Trophoblast cell (in vitro differentiated cells and primary cell): Measurements from ENCODE around the gene CRYL1.

Experiments used
- DNase-seq, 2 donors: peaks; one replicate each; pipeline ENCODE4 v3.0.0-alpha.2; 2016
- H2AFZ ChIP-seq: 2 replicates; pipeline ENCODE4 v1.6.1; 2013; ENCODE audit warnings: low read length, moderate library complexity, mild to moderate bottlenecking; ENCODE audit not compliant: insufficient read depth, poor library complexity
- H2AK5ac ChIP-seq: 2 replicates; pipeline ENCODE4 v1.6.1; 2013; ENCODE audit warnings: mild to moderate bottlenecking, low read length
- H2BK120ac ChIP-seq: 2 replicates; pipeline ENCODE4 v1.6.1; 2013; ENCODE audit warnings: low read length, mild to moderate bottlenecking, moderate library complexity; ENCODE audit not compliant: insufficient read depth, poor library complexity
- H2BK12ac ChIP-seq: 2 replicates; pipeline ENCODE4 v1.6.1; 2013; ENCODE audit warnings: mild to moderate bottlenecking, low read length, moderate library complexity
- H2BK5ac ChIP-seq: 2 replicates; pipeline ENCODE4 v1.6.1; 2013; ENCODE audit warnings: low read length, low read depth, moderate library complexity, mild to moderate bottlenecking; ENCODE audit not compliant: poor library complexity
- H3K14ac ChIP-seq: 2 replicates; pipeline ENCODE4 v1.6.1; 2013; ENCODE audit warnings: mild to moderate bottlenecking, low read length
- H3K18ac ChIP-seq: 2 replicates; pipeline ENCODE4 v1.6.1; 2013; ENCODE audit warnings: mild to moderate bottlenecking, low read length
- H3K23ac ChIP-seq: 2 replicates; pipeline ENCODE4 v1.6.1; 2013; ENCODE audit warnings: low read length
- H3K27ac ChIP-seq: 2 replicates; pipeline ENCODE4 v1.5.1; 2013; ENCODE audit warnings: low read depth, mild to moderate bottlenecking, inconsistent platforms, low read length, moderate library complexity
- H3K27me3 ChIP-seq: 2 replicates; pipeline ENCODE4 v1.6.1; 2013; ENCODE audit warnings: inconsistent platforms, mild to moderate bottlenecking, low read length, moderate library complexity; ENCODE audit not compliant: insufficient read depth
- H3K36me3 ChIP-seq, 2 experiments: 1 replicate in 1 of 2; 2 replicates in 1 of 2; pipeline ENCODE4 v1.6.1; 2013; ENCODE audit warnings: low read length in 2 of 2, mild to moderate bottlenecking in 2 of 2, moderate library complexity in 1 of 2; ENCODE audit not compliant: insufficient read depth in 2 of 2, control insufficient read depth in 1 of 2
- H3K4ac ChIP-seq: 2 replicates; pipeline ENCODE4 v1.6.1; 2013; ENCODE audit warnings: low read depth, mild to moderate bottlenecking, low read length, moderate library complexity
- H3K4me1 ChIP-seq, 2 experiments: 1 replicate in 1 of 2; 2 replicates in 1 of 2; pipeline ENCODE4 v1.6.1; 2013; ENCODE audit warnings: low read length in 2 of 2, mild to moderate bottlenecking in 2 of 2, moderate library complexity in 1 of 2; ENCODE audit not compliant: insufficient read depth in 2 of 2, control insufficient read depth in 1 of 2
- H3K4me2 ChIP-seq: 2 replicates; pipeline ENCODE4 v1.6.1; 2013; ENCODE audit warnings: inconsistent platforms, mild to moderate bottlenecking, low read length, moderate library complexity
- H3K4me3 ChIP-seq: 2 replicates; pipeline ENCODE4 v1.5.1; 2013; ENCODE audit warnings: mild to moderate bottlenecking, low read depth, low read length, inconsistent platforms
- H3K79me1 ChIP-seq: one replicate; pipeline ENCODE4 v1.6.1; 2013; ENCODE audit warnings: low read length
- H3K79me2 ChIP-seq: 2 replicates; pipeline ENCODE4 v1.6.1; 2013; ENCODE audit warnings: low read length, mild to moderate bottlenecking; ENCODE audit not compliant: control insufficient read depth, insufficient read depth, poor library complexity
- H3K9ac ChIP-seq: 2 replicates; pipeline ENCODE4 v1.6.1; 2013; ENCODE audit warnings: mild to moderate bottlenecking, low read length
- H3K9me3 ChIP-seq: 2 replicates; pipeline ENCODE4 v1.6.1; 2013; ENCODE audit warnings: low read depth, mild to moderate bottlenecking, control low read depth, inconsistent platforms, low read length; ENCODE audit not compliant: insufficient read depth
- H4K12ac ChIP-seq: 2 replicates; pipeline ENCODE4 v1.6.1; 2013; ENCODE audit warnings: low read depth, mild to moderate bottlenecking, low read length, moderate library complexity
- H4K8ac ChIP-seq: 2 replicates; pipeline ENCODE4 v1.6.1; 2013; ENCODE audit warnings: low read depth, mild to moderate bottlenecking, low read length, moderate library complexity
- H4K91ac ChIP-seq: one replicate; pipeline ENCODE4 v1.6.1; 2013; ENCODE audit warnings: low read depth, mild to moderate bottlenecking, low read length, moderate library complexity
- WGBS: extraction: QIAGEN DNeasy Blood & Tissue Kit; methylation state at CpG from one replicate; pipeline ENCODE4 v1.1.7; 2013; ENCODE audit warnings: missing lambda C conversion rate; ENCODE audit not compliant: insufficient read length, insufficient coverage; ENCODE audit errors: extremely low coverage; 5-methylcytosine and 5-hydroxymethylcytosine counted together

Gene CRYL1

GRCh38 chr13:20501120-20501519 is 24.5 kb downstream of the CRYL1 start:
- no peaks in the 10 kb centered on the region for H3K27me3 ChIP-seq
- no peaks in the 10 kb centered on the region for H3K79me2 ChIP-seq
- H3K27ac ChIP-seq: no peak overlapping the region
- peaks cover 0 to 3% of the 10 kb centered on the region in 2 experiments for H3K4me1 ChIP-seq
- H2AFZ ChIP-seq: no peak overlapping the region
- no peak overlapping the region for H3K18ac ChIP-seq
- H3K4me3 ChIP-seq: no peak overlapping the region
- H2BK12ac ChIP-seq: no peak overlapping the region
- H3K23ac ChIP-seq: no peak overlapping the region
- no peak overlapping the region for H3K14ac ChIP-seq
- no peak overlapping the region for H2AK5ac ChIP-seq
- no peak overlapping the region for H4K91ac ChIP-seq
- no peak overlapping the region for H3K9ac ChIP-seq
- H3K4ac ChIP-seq: no peak overlapping the region
- H3K9me3 ChIP-seq: no peaks in the 10 kb centered on the region
- no peak for DNase-seq
- no CpG with 5 or more reads among the region's 2 CpGs for WGBS
- H4K8ac ChIP-seq: no peak overlapping the region
- H3K79me1 ChIP-seq: no peaks in the 10 kb centered on the region
- H2BK120ac ChIP-seq: no peak overlapping the region
- no peak overlapping the region for H4K12ac ChIP-seq
- no peak overlapping the region for H2BK5ac ChIP-seq
- H3K4me2 ChIP-seq: no peak overlapping the region
- no peaks in the 10 kb centered on the region for H3K36me3 ChIP-seq

- Histone ChIP-seq H4K8ac (no peak overlapping the region), H3K9ac (no peak overlapping the region), H2BK5ac (no peak overlapping the region), H4K91ac (no peak overlapping the region), H3K4me3 (no peak overlapping the region), H3K79me1 (no peaks in the 10 kb centered on the region), H3K14ac (no peak overlapping the region), H4K12ac (no peak overlapping the region), H2BK12ac (no peak overlapping the region), H3K4me2 (no peak overlapping the region), H3K4me1 (peaks cover 0 to 4% of the 10 kb centered on the region in 2 experiments), H3K27ac (no peak overlapping the region), H2AK5ac (no peak overlapping the region), H3K9me3 (no peaks in the 10 kb centered on the region), H3K18ac (no peak overlapping the region), H2BK120ac (no peak overlapping the region), H3K36me3 (no peaks in the 10 kb centered on the region), H2AFZ (no peak overlapping the region), H3K79me2 (no peaks in the 10 kb centered on the region), H3K4ac (no peak overlapping the region), H3K27me3 (no peaks in the 10 kb centered on the region), H3K23ac (no peak overlapping the region)
- WGBS: no CpG with 5 or more reads among the region's 2 CpGs
- no peak for DNase-seq
Measured at GRCh38 chr13:20499986-20500385, 25.7 kb downstream of the CRYL1 start.

- Histone ChIP-seq H3K27ac (no peak overlapping the region), H2AFZ (no peak overlapping the region), H3K4me1 (peaks cover 0 to 4% of the 10 kb centered on the region in 2 experiments), H4K91ac (no peak overlapping the region), H3K9me3 (no peaks in the 10 kb centered on the region), H3K23ac (no peak overlapping the region), H4K8ac (no peak overlapping the region), H4K12ac (no peak overlapping the region), H2AK5ac (no peak overlapping the region), H3K4me3 (no peak overlapping the region), H2BK5ac (no peak overlapping the region), H3K27me3 (no peaks in the 10 kb centered on the region), H3K79me1 (no peaks in the 10 kb centered on the region), H3K4me2 (no peak overlapping the region), H3K14ac (no peak overlapping the region), H3K9ac (no peak overlapping the region), H3K36me3 (no peaks in the 10 kb centered on the region), H3K79me2 (no peaks in the 10 kb centered on the region), H3K4ac (no peak overlapping the region), H2BK12ac (no peak overlapping the region), H2BK120ac (no peak overlapping the region), H3K18ac (no peak overlapping the region)
- no peak for DNase-seq
Measured at GRCh38 chr13:20498659-20499058, 27.0 kb downstream of the CRYL1 start.

GRCh38 chr13:20498129-20498528 is 27.5 kb downstream of the CRYL1 start:
- H3K27ac ChIP-seq: no peak overlapping the region
- H3K36me3 ChIP-seq: no peaks in the 10 kb centered on the region
- H2BK12ac ChIP-seq: no peak overlapping the region
- WGBS: 100% methylated on average over 2 of the region's 5 CpGs
- no peak overlapping the region for H4K8ac ChIP-seq
- peak overlapping the region; percentile 95 for H3K23ac ChIP-seq
- no peak overlapping the region for H4K91ac ChIP-seq
- H3K4me3 ChIP-seq: no peak overlapping the region
- H2AFZ ChIP-seq: no peak overlapping the region
- H3K4me1 ChIP-seq: peaks cover 0 to 4% of the 10 kb centered on the region in 2 experiments
- H2BK120ac ChIP-seq: no peak overlapping the region
- H3K4me2 ChIP-seq: no peak overlapping the region
- no peak overlapping the region for H3K14ac ChIP-seq
- H3K9me3 ChIP-seq: no peaks in the 10 kb centered on the region
- no peaks in the 10 kb centered on the region for H3K79me2 ChIP-seq
- H3K4ac ChIP-seq: no peak overlapping the region
- H4K12ac ChIP-seq: no peak overlapping the region
- H2BK5ac ChIP-seq: no peak overlapping the region
- H3K18ac ChIP-seq: no peak overlapping the region
- H2AK5ac ChIP-seq: no peak overlapping the region
- no peak for DNase-seq
- no peaks in the 10 kb centered on the region for H3K79me1 ChIP-seq
- H3K9ac ChIP-seq: no peak overlapping the region
- no peaks in the 10 kb centered on the region for H3K27me3 ChIP-seq
